Measurements from ENCODE around the gene MYT1. TPM values are rescaled to one million over a fixed set of nuclear protein-coding genes. Genes with fewer than 3 reads are reported as not detected.
A peak's percentile ranks its signal among the peaks of the same experiment; 100 is the strongest.
"Not testable (repeated sequence)": the region's sequence is repeated elsewhere in the genome, so short reads cannot be mapped to it uniquely, and the experiment has no call there.

The MYT1 gene
- total RNA-seq, 1 donor from 2014 or later: 0.20 TPM

DNA sequence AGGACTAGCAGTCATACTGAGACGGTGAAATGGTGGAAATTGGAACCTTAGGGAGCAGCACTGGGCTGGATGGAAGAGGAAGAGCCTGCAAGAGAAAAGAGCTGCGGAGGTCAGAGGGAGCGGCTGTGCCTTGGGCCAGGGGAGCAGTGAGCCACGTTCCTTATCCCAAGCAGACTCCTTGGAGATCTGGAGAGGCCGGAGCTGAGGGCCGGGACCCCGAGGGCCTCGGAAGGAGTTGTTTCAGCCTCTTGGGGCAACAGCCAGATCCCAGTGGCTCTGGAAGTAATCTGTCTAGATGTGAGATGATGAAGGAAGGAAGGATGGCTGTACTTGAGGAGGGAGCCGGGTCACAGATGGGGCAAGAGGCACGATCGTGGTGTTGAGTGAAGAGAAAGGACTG is 107.4 kb downstream of the MYT1 start:
- DNase-seq: no peak
- intact Hi-C loops (cut with micrococcal nuclease): no loop called here
- ATAC-seq: no peak

DNA sequence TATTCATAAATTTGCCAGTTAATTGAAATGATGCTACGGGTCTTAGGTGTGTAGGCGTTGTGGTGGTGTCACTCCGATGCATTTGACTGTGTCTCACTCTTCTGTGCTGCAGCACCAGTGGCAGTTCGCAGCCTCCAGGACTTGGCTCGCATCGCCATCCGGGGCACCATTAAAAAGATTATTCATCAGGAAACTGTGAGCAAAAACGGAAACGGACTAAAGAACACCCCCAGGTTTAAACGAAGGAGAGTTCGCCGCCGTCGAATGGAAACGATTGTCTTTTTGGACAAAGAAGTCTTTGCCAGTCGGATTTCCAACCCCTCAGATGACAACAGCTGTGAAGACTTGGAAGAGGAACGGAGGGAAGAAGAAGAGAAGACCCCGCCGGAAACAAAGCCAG is 108.9 kb downstream of the MYT1 start:
- ATAC-seq: no peak
- no peak for DNase-seq
- intact Hi-C loops (cut with micrococcal nuclease): no loop called here

DNA sequence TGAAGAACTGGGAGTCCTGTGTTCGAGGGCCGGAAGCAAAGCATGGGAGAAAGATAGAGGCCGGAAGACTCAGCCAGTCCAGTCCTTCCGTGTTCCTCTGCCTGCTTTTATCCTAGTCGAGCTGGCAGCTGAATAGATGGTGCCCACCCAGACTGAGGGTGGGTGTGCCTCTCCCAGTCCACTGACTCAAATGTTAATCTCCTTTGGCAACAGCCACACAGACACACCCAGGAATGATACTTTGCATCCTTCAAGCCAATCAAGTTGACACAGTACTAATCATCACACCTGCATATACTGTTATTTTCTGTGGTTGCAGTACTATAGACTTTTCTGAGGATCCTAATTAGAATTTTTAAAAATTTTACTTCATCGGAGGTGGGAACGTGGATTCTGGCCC is 112.6 kb downstream of the MYT1 start:
- no peak for DNase-seq
- ATAC-seq: no peak
- intact Hi-C loops (cut with micrococcal nuclease): no loop called here

DNA sequence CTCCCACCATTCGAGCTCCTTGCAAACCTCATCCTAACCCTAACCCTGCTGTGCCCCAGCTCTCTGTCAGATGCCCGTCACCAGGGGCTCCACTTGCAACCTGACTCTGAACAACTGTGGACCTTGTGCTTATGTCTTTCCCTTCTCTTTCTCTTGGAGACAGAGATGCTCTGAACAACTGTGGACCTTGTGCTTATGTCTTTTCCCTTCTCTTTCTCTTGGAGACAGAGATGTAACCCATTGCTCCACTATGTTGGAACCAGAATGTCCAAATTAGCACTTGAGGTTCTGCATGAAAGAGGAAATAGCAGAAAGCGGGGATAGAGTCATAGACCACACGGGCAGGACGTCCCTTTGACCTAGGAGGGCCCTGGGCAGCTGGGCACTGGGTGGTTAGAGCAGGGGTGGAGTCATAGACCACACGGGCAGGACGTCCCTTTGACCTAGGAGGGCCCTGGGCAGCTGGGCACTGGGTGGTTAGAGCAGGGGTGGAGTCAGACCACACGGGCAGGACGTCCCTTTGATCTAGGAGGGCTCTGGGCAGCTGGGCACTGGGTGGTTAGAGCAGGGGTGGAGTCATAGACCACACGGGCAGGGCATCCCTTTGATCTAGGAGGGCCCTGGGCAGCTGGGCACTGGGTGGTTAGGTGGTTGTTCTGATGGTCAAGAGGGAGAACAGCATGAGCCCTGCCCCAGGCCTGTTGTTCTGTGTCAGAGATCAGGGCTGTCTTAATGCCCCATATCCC is 113.5 kb downstream of the MYT1 start:
- ATAC-seq (no peak), DNase-seq (no peak)
- intact Hi-C loops (cut with micrococcal nuclease): no loop called here

DNA sequence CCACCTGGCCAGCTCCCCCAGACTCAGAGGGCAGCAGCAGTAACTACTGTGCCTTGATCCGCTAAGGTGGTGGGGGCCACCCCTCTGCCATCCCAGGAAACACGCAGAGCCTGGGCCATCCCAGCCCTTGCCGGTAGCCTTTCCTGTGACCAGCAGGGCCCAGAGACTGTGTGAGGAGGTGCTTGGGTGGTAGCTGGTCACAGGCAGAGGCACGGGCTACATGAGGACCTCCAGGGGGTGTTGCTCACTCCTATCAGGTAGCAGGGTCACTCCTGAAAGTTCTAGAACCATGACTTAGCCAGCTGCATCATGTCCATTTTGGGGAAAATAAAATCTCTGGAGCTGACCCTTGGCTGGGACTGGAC is 114.0 kb downstream of the MYT1 start:
- intact Hi-C loops (cut with micrococcal nuclease): no loop called here
- DNase-seq (no peak), ATAC-seq (no peak)

DNA sequence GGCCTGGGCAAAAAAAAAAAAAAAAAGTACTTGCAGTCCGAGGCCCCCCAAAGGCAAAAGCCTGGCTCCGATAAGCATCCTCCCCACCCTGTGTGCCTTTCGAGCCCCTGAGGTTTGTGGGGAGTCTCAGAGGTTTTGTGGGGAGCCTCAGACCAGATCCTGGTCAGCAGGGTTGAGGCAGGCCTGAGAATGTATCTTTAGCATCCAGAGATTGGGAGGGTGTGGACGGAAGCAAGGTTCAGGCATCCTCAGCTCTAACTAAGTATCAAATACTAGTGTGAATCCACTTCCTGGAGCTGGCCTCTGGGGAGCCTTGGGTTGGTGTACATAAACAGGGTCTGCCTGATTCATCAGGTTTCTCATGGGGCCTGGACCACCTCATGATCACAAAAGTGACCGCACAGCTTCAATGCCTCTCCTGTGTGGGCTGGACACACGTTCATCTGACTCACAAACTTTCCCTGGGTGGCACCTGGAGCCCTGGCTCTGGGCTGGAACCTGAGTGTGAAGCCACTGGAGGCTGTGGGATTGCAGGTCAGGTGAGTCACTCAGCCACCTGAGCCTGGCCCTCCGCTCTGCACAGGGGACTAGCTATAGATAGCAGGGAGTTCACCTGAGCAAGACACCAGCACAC is 115.7 kb downstream of the MYT1 start:
- no peak for DNase-seq
- intact Hi-C loops (cut with micrococcal nuclease): no loop called here
- ATAC-seq: no peak

DNA sequence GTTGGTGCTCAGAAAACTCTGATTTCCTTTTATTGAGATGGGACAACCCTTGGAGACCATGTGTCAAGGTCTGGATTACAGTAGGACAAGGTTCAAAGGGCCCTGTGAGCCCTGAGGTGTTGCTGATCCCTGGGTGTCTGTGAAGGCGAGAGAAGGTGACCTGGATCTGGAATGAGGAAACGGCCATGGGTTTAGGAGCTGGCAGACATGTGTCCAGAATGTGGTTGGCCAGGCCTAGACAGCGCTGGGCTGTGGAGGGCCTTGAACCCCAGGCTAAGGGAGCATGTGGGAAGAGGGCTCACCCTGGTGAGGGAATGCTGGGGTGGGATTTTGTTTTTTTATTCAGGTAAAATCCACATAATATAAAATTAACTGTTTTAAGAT is 116.2 kb downstream of the MYT1 start:
- DNase-seq: no peak
- ATAC-seq: no peak
- intact Hi-C loops (cut with micrococcal nuclease): no loop called here

DNA sequence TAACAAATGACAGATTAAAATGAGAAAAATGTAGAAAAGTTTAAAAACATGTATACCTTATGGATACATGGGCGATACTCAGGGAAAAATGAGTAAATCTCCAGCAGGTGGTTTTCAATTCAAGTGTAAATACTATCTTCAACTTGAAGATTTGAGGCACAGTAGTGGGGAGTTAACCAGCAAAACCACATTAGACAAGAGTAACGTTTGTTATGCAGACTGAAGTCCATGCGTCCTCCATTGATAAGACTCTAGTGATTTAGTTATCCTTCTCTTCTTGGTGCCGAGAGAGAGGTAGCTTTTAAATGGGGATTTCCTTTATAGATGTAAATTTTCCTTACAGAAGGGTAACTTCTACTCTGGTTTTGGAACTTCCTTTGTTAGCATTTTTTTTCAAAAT is 119.4 kb downstream of the MYT1 start:
- ATAC-seq: no peak
- intact Hi-C loops (cut with micrococcal nuclease): no loop called here

DNA sequence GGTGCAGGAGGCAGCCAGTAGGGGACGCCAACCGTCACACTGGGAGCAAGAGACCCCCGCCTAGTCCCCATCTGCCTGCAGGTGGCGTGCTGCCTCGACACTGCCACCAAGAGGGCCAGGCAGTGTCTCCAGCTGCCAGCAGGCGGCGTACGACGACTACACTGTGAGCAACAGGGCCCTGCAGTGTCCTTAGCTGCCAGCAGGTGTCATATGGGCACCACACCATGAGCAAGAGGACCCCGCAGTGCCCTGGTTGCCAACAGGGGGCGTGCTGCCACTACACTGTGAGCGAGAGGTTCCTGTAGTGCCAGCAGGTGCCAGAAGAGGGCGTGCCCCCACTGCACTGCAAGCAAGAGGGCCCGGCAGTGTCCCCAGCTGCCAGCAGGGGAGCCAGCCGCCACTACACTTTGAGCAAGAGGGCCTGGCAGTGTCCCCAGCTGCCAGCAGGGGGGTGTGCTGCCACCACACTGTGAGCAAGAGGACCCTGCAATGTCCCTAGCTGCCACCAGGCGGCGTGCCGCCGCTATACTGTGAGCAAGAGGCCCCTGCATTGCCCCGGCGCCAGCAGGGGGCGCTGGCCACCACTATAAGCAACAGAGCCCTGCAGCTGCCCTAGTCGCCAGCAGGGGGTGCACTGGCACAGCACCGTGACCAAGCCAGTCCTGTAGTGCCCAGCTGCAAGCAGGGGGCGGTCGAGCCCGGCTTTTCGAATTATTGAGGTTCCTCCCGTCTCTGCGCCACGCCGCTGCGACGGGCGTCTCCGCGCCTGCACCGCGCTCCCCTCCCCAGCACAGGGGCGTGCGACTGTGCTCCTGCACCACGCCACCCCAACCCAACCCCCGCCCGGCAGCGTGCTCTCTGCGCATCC is 121.6 kb downstream of the MYT1 start:
- intact Hi-C loops (cut with micrococcal nuclease): not testable (repeated sequence)

More for the DNA sequence above, 119.4 kb downstream of the MYT1 start:
- no peak for DNase-seq

DNA sequence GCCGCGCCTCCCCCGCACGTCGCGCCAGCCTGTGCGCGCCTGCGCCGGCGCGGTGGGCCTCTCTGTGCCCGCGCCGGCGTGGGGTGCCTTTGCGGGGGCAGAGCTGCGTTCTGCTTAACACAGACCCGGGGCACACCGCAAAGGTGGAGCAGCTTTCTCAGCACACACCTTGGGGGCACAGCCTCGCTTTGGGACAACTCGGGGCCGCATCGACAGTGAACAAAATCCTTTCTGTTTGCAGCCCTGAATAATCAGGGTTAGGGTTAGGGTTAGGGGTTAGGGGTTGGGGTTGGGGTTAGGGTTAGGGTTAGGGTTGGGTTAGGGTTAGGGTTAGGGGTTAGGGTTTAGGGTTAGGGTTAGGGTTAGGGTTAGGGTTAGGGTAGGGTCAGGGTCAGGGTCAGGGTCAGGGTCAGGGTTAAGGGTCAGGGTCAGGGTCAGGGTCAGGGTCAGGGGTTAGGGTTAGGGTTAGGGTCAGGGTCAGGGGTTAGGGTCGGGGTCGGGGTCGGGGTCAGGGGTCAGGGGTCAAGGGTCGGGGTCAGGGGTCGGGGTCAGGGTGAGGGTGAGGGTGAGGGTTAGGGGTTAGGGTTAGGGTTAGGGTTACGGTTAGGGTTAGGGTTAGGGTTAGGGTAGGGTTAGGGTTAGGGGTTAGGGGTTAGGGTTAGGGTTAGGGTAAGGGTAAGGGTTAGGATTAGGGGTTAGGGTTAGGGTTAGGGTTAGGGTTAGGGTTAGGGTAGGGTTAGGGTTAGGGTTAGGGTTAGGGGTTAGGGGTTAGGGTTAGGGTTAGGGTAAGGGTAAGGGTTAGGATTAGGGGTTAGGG is 122.4 kb downstream of the MYT1 start:
- DNase-seq; intact Hi-C loops (cut with micrococcal nuclease): not testable (repeated sequence)
- peak; percentile 26 for ATAC-seq

More for the DNA sequence above, 121.6 kb downstream of the MYT1 start:
- ATAC-seq (peak; percentile 93), DNase-seq (peak; percentile 88)

DNA sequence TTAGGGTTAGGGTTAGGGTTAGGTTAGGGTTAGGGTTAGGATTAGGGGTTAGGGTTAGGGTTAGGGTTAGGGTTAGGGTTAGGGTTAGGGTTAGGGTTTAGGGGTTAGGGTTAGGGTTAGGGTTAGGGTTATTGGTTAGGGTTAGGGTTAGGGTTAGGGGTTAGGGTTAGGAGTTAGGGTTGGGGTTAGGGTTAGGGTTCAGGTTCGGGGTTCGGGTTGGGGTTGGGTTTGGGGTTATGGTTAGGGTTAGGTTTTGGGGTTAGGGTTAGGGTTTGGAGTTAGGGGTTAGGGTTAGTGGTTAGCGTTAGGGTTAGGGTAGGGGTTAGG is 123.0 kb downstream of the MYT1 start:
- ATAC-seq; DNase-seq; intact Hi-C loops (cut with micrococcal nuclease): not testable (repeated sequence)

Other genes starting within 250 kb of the MYT1 start
- gene UCKL1, start 208.0 kb upstream of the MYT1 start, total RNA-seq: 59.9 TPM
- gene ZNF512B, start 194.5 kb upstream of the MYT1 start, total RNA-seq: 14.0 TPM
- gene SAMD10, start 184.8 kb upstream of the MYT1 start, total RNA-seq: 6.4 TPM
- 50.6 TPM for gene PRPF6, start 183.3 kb upstream of the MYT1 start, total RNA-seq
- gene C20orf204, start 128.3 kb upstream of the MYT1 start, total RNA-seq: 0.35 TPM
- 36.8 TPM for gene SOX18, start 114.8 kb upstream of the MYT1 start, total RNA-seq
- 35.6 TPM for gene TCEA2, start 101.3 kb upstream of the MYT1 start, total RNA-seq
- gene RGS19, start 84.9 kb upstream of the MYT1 start, total RNA-seq: 5.4 TPM
- 0.27 TPM for gene OPRL1, start 84.4 kb upstream of the MYT1 start, total RNA-seq
- not detected for gene LKAAEAR1, start 80.1 kb upstream of the MYT1 start, total RNA-seq
- gene NPBWR2, start 56.9 kb upstream of the MYT1 start, total RNA-seq: not detected
- 87.2 TPM for gene PCMTD2, start 91.3 kb downstream of the MYT1 start, total RNA-seq

Measured in left ventricle myocardium superior (tissue), 1 donor.